ENCODE results near the gene MICU2. TPM values are rescaled to one million over a fixed set of nuclear protein-coding genes. Genes with fewer than 3 reads are reported as not detected.
A peak's percentile ranks its signal among the peaks of the same experiment; 100 is the strongest.

The MICU2 gene
- total RNA-seq, 2 experiments from 2014 or later = 25.4 to 28.4 TPM

- Mint-ChIP-seq H3K36me3 (ENCODE audit: low read depth) (peaks cover 41% of the 10 kb centered on the region), H3K9me3 (peaks cover 8% of the 10 kb centered on the region), H3K27ac (no peak overlapping the region), H3K27me3 (no peaks in the 10 kb centered on the region), H3K4me1 (ENCODE audit: low read depth) (peaks cover 64% of the 10 kb centered on the region), H3K4me3 (peak overlapping the region; percentile 45)
- Histone ChIP-seq H3K27me3 (ENCODE audit: control insufficient read depth in 1 of 2, insufficient read depth in 2 of 2, low read length in 2 of 2) (no peaks in the 10 kb centered on the region), H3K4me3 (ENCODE audit: low read length) (no peak overlapping the region), H3K27ac (ENCODE audit: low read depth in 1 of 2, low read length in 2 of 2) (no peak overlapping the region), H3K36me3 (ENCODE audit: insufficient read depth, low read length) (no peaks in the 10 kb centered on the region), H3K4me1 (ENCODE audit: insufficient read depth, low read length) (peaks cover 10% of the 10 kb centered on the region), H3K9me3 (ENCODE audit: control insufficient read depth in 1 of 2, insufficient read depth in 1 of 2, low read length in 2 of 2) (no peaks in the 10 kb centered on the region)
- no peak for ATAC-seq (ENCODE audit: poor library complexity)
- ChIA-PET CTCF (no interaction called here), POLR2A (no interaction called here)
- TF ChIP-seq CTCF (IDR thresholded peaks at IDR 0.05) = no peak
- intact Hi-C loops (cut with DNase I, micrococcal nuclease) = loop anchor here in 1 of 2 experiments (10.0 kb wide), 2 partner anchors 1819 to 1921 kb away; partner anchors contain the start of gene MPHOSPH8
- no peak for DNase-seq
Observed at GRCh38 chr13:21453387-21454081, 150.4 kb downstream of the MICU2 start.

- H3K27me3 Mint-ChIP-seq = no peaks in the 10 kb centered on the region
- Histone ChIP-seq H3K36me3 (ENCODE audit: insufficient read depth, low read length) (no peaks in the 10 kb centered on the region), H3K27me3 (ENCODE audit: control insufficient read depth in 1 of 2, insufficient read depth in 2 of 2, low read length in 2 of 2) (no peaks in the 10 kb centered on the region), H3K9me3 (ENCODE audit: control insufficient read depth in 1 of 2, insufficient read depth in 1 of 2, low read length in 2 of 2) (no peaks in the 10 kb centered on the region), H3K4me3 (ENCODE audit: low read length) (no peak overlapping the region), H3K27ac (ENCODE audit: low read depth in 1 of 2, low read length in 2 of 2) (no peak overlapping the region), H3K4me1 (ENCODE audit: insufficient read depth, low read length) (peaks cover 8% of the 10 kb centered on the region)
- intact Hi-C loops (cut with DNase I, micrococcal nuclease) = loop anchor here in 1 of 2 experiments (10.0 kb wide), 2 partner anchors 1816 to 1924 kb away; partner anchors contain the start of gene MPHOSPH8
- POLR2A ChIA-PET = interaction anchor here (0.6 kb wide), 1 partner anchor 21 kb away, joined by 3 read pairs; no protein-coding TSS in a partner anchor
- peaks cover 8% of the 10 kb centered on the region for H3K9me3 Mint-ChIP-seq
- DNase-seq (no peak), ATAC-seq (ENCODE audit: poor library complexity) (no peak)
- CTCF ChIA-PET = no interaction called here
- peaks cover 43% of the 10 kb centered on the region for H3K36me3 Mint-ChIP-seq (ENCODE audit: low read depth)
- H3K4me3 Mint-ChIP-seq = no peak overlapping the region
- TF ChIP-seq CTCF (IDR thresholded peaks at IDR 0.05) = no peak
- H3K4me1 Mint-ChIP-seq (ENCODE audit: low read depth) = peaks cover 52% of the 10 kb centered on the region
- H3K27ac Mint-ChIP-seq = no peak overlapping the region
Observed at GRCh38 chr13:21450936-21451335, 153.0 kb downstream of the MICU2 start.

DNA sequence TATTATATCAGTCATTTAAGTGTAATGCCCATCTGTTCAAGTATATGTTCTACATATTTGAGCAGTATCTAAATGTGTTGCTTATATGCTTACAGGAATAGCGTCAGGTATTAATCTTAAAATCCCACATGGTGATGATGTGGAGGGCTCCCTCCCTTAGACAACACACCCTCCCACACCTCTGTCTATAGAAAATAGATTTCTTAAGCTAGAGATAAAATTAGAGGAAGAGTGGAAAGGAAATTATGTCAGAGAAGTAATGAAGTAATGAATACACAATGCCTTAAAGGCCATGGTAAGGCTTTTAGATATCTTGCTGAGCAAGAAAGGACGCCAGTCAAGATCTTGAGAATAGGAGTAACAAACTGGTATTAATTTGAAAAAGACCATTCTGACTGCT lies 157.3 kb downstream of the MICU2 start:
- intact Hi-C loops (cut with DNase I, micrococcal nuclease) = no loop called here
- H3K9me3 Mint-ChIP-seq = peaks cover 2% of the 10 kb centered on the region
- no peak overlapping the region for H3K4me3 Mint-ChIP-seq
- H3K27me3 Mint-ChIP-seq = no peaks in the 10 kb centered on the region
- no peak for ATAC-seq (ENCODE audit: poor library complexity)
- peaks cover 26% of the 10 kb centered on the region for H3K36me3 Mint-ChIP-seq (ENCODE audit: low read depth)
- H3K27ac ChIP-seq (ENCODE audit: low read depth in 1 of 2, low read length in 2 of 2) = no peak overlapping the region
- DNase-seq = no peak
- no peak overlapping the region for H3K27ac Mint-ChIP-seq
- no peaks in the 10 kb centered on the region for H3K9me3 ChIP-seq (ENCODE audit: control insufficient read depth in 1 of 2, insufficient read depth in 1 of 2, low read length in 2 of 2)
- no peak for TF ChIP-seq CTCF (IDR thresholded peaks at IDR 0.05)
- CTCF ChIA-PET = no interaction called here
- POLR2A ChIA-PET = no interaction called here
- H3K4me1 Mint-ChIP-seq (ENCODE audit: low read depth) = peaks cover 57% of the 10 kb centered on the region
- H3K4me3 ChIP-seq (ENCODE audit: low read length) = no peak overlapping the region
- no peaks in the 10 kb centered on the region for H3K36me3 ChIP-seq (ENCODE audit: insufficient read depth, low read length)
- peaks cover 2% of the 10 kb centered on the region for H3K4me1 ChIP-seq (ENCODE audit: insufficient read depth, low read length)
- no peaks in the 10 kb centered on the region for H3K27me3 ChIP-seq (ENCODE audit: control insufficient read depth in 1 of 2, insufficient read depth in 2 of 2, low read length in 2 of 2)

All from CD4-positive, alpha-beta T cell (primary cell).